ENCODE measurements around the gene COL4A4. TPM values are rescaled to one million over a fixed set of nuclear protein-coding genes. Genes with fewer than 3 reads are reported as not detected.

The COL4A4 gene
- total and polyA plus RNA-seq, 2 donors (not counting 3 experiments of a cell fraction or from before 2014, with no cell fraction given) = not detected

GRCh38 chr2:227204452-227204851 is 40.4 kb upstream of the COL4A4 start:
- Histone ChIP-seq H3K9me1 (replicated peaks; ENCODE audit: control insufficient read depth, extremely low read depth, insufficient read depth, low read length) (no peaks in the 10 kb centered on the region), H4K20me1 (replicated peaks; ENCODE audit: control insufficient read depth, extremely low read depth, insufficient read depth, low read length) (no peaks in the 10 kb centered on the region), H3K9me3 (replicated peaks; ENCODE audit: control insufficient read depth, insufficient read depth, low read length) (no peaks in the 10 kb centered on the region), H3K4me1 (ENCODE audit: control insufficient read depth, extremely low read depth, insufficient read depth, low read length) (no peaks in the 10 kb centered on the region), H3K4me2 (ENCODE audit: insufficient read depth, low read length) (no peak overlapping the region), H3K4me3 (replicated peaks in 1 of 3; ENCODE audit: insufficient read depth in 1 of 3, low read depth in 1 of 3, low read length in 3 of 3) (no peak overlapping the region), H3K27me3 (ENCODE audit: control insufficient read depth in 2 of 2, insufficient read depth in 2 of 2, low read length in 2 of 2) (no peaks in the 10 kb centered on the region), H3K36me3 (ENCODE audit: control insufficient read depth in 2 of 2, extremely low read depth in 1 of 2, insufficient read depth in 2 of 2, low read length in 2 of 2) (no peaks in the 10 kb centered on the region), H3K79me2 (ENCODE audit: control insufficient read depth, insufficient read depth, low read length) (no peaks in the 10 kb centered on the region), H3K9ac (replicated peaks; ENCODE audit: extremely low read depth, insufficient read depth, low read length) (no peak overlapping the region), H3K27ac (ENCODE audit: insufficient read depth, low read depth, low read length) (no peak overlapping the region), H2AFZ (ENCODE audit: low read depth, low read length) (no peak overlapping the region)
- intact Hi-C loops (cut with micrococcal nuclease) (no loop called here), dilution Hi-C loops (cut with MboI; ENCODE audit: extremely low pct_ligation_motif_present, low sequenced_read_pairs) (no loop called here)
- ChIA-PET CTCF (no interaction called here), POLR2A (no interaction called here)
- TF ChIP-seq EZH2 (IDR thresholded peaks at IDR 0.05; ENCODE audit: borderline replicate concordance, low read depth, low read length, severe bottlenecking) = no peak
- no peak for TF ChIP-seq MAX (IDR thresholded peaks at IDR 0.05; ENCODE audit: insufficient read depth, insufficient read length)
- no peak for TF ChIP-seq GATA2 (IDR thresholded peaks at IDR 0.05; ENCODE audit: insufficient read depth, insufficient read length, low read depth, low read length)
- FAIRE-seq (no peak), DNase-seq (ENCODE audit: low read depth, low spot score) (no peak)
- BruUV-seq (replicated peaks) = no TSS peak

- no TSS peak for BruUV-seq (replicated peaks)
- no peaks in the 10 kb centered on the region for H3K27me3 ChIP-seq (ENCODE audit: control insufficient read depth in 2 of 2, insufficient read depth in 2 of 2, low read length in 2 of 2)
- no peaks in the 10 kb centered on the region for H3K36me3 ChIP-seq (ENCODE audit: control insufficient read depth in 2 of 2, extremely low read depth in 1 of 2, insufficient read depth in 2 of 2, low read length in 2 of 2)
- dilution Hi-C loops (cut with MboI; ENCODE audit: extremely low pct_ligation_motif_present, low sequenced_read_pairs) = no loop called here
- H3K9me3 ChIP-seq (replicated peaks; ENCODE audit: control insufficient read depth, insufficient read depth, low read length) = no peaks in the 10 kb centered on the region
- DNase-seq (ENCODE audit: low read depth, low spot score) = no peak
- H2AFZ ChIP-seq (ENCODE audit: low read depth, low read length) = no peak overlapping the region
- H4K20me1 ChIP-seq (replicated peaks; ENCODE audit: control insufficient read depth, extremely low read depth, insufficient read depth, low read length) = no peaks in the 10 kb centered on the region
- no peak overlapping the region for H3K4me3 ChIP-seq (replicated peaks in 1 of 3; ENCODE audit: insufficient read depth in 1 of 3, low read depth in 1 of 3, low read length in 3 of 3)
- POLR2A ChIA-PET = no interaction called here
- no peak overlapping the region for H3K9ac ChIP-seq (replicated peaks; ENCODE audit: extremely low read depth, insufficient read depth, low read length)
- CTCF ChIA-PET = no interaction called here
- no peak overlapping the region for H3K4me2 ChIP-seq (ENCODE audit: insufficient read depth, low read length)
- TF ChIP-seq EZH2 (IDR thresholded peaks at IDR 0.05; ENCODE audit: borderline replicate concordance, low read depth, low read length, severe bottlenecking) (no peak), POLR2A (IDR thresholded peaks at IDR 0.05; ENCODE audit: low read depth, low read length) (no peak), GATA2 (IDR thresholded peaks at IDR 0.05; ENCODE audit: insufficient read depth, insufficient read length, low read depth, low read length) (no peak), CTCF (IDR thresholded peaks at IDR 0.05; ENCODE audit: extremely low read depth in 1 of 2, insufficient read depth in 1 of 2, low read depth in 1 of 2, low read length in 2 of 2) (no peak), JUN (IDR thresholded peaks at IDR 0.05; ENCODE audit: borderline replicate concordance, insufficient read depth, insufficient read length, low read depth) (no peak), POLR2AphosphoS5 (IDR thresholded peaks at IDR 0.05; ENCODE audit: insufficient read depth, low read depth, low read length) (no peak), FOS (IDR thresholded peaks at IDR 0.05; ENCODE audit: borderline replicate concordance, insufficient read depth, low read length) (no peak), MYC (IDR thresholded peaks at IDR 0.05; ENCODE audit: low read depth, low read length) (no peak), MAX (IDR thresholded peaks at IDR 0.05; ENCODE audit: insufficient read depth, insufficient read length) (no peak)
- H3K4me1 ChIP-seq (ENCODE audit: control insufficient read depth, extremely low read depth, insufficient read depth, low read length) = no peaks in the 10 kb centered on the region
- no peaks in the 10 kb centered on the region for H3K79me2 ChIP-seq (ENCODE audit: control insufficient read depth, insufficient read depth, low read length)
- intact Hi-C loops (cut with micrococcal nuclease) = no loop called here
- H3K27ac ChIP-seq (ENCODE audit: insufficient read depth, low read depth, low read length) = no peak overlapping the region
- no peaks in the 10 kb centered on the region for H3K9me1 ChIP-seq (replicated peaks; ENCODE audit: control insufficient read depth, extremely low read depth, insufficient read depth, low read length)
- FAIRE-seq = no peak
Measured at GRCh38 chr2:227201771-227202170, 37.8 kb upstream of the COL4A4 start.
